Stimulated activated naive CD4-positive, alpha-beta T cell (primary cell): Measurements from ENCODE around the gene KCNH3.

Experiments
- DNase-seq, 6 experiments: peaks; one replicate each; lab custom pipeline; 2025; lab: John Stamatoyannopoulos, UW

Gene KCNH3

GRCh38 chr12:49563951-49564685 is 25.3 kb downstream of the KCNH3 start:
- DNase-seq, result no peak

DNA sequence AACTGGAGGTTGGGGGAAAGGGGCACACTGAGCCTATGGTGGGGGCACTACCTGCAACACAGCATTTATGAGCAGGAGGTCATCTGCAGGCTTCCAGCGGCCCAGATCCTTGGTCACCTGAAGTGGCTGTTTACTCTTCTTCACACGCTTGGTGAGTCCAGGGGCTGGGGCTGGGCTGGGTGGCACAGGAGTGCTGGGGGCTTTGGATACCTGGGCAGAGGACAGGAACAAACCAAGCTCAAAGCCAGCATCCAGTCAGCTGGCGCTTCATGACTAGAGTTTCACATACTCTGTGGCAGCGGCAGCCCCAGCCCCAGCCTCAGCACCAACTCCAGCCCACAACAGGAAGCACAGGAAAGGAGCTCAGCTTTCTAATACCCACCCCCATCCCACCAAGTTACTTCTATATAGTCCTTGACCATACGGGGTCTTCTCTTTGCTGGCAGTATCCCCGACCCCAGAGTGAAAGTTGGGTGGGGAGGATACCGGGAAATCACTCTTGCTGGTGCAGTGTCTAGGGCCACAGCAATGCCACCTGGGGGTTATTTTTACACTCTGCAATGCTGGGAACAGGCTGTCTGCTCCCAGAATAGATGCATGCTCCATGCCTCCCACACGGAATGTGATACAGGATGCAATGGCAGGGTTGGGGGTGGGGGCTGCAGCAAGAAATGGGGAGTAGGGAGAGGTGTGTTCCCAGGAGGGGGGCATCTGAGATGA is 26.0 kb downstream of the KCNH3 start:
- no peak for DNase-seq

GRCh38 chr12:49565406-49566265 is 26.8 kb downstream of the KCNH3 start:
- no peak for DNase-seq

- DNase-seq, result no peak
Measured at GRCh38 chr12:49566361-49566760, 27.5 kb downstream of the KCNH3 start.

- no peak for DNase-seq
Measured at GRCh38 chr12:49567302-49567610, 28.4 kb downstream of the KCNH3 start.

DNA sequence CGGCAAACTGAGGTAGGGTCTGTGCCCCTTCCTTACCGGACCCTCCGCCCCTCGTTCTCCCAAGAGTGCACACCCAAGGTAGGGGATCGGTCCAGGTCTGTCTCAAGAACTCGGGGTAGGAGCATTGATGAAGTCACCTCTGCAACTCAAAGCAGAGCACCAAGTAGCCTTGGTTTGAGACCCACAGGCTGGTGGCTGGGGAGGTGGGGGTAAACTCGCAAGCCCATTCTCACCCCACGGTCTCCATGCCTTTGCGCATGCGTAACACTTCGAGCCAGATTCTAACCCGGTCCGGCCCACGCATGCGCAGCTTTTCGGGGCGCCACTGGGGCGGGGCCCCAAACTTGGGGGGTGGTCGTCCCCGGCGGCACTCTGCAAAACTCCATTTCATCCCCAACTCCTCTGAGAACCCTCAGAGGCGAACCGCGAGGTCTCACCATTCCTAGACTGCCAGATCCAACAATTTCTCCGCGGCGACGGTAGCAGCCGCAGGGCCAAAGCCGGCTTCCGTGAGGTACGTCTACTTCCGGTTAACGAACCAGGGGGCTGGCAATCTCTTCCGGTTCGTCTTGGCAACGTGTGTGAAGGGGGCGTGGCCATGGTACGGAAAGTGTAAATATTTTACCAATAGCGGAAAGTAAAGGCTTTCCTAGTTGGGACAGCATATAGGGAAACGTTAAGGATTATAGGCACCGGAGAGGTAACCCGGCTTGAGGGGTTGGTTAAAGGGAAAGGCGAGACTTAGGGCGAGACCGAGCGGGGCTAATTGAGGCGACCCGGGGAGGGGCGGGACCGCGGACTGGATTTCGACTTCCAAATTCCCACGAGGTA is 29.0 kb downstream of the KCNH3 start, which contains the start of gene MCRS1:
MCRS1 (minus strand) TSS at position 532 of the 831 bp plus-strand sequence. CDS start 1,411 bp downstream, outside the sequence.
- DNase-seq, result peak; percentile 85 to 99 (median 89)

GRCh38 chr12:49568442-49569162 is 29.8 kb downstream of the KCNH3 start:
- peak in 1 of 6 experiments; percentile 17 for DNase-seq

DNA sequence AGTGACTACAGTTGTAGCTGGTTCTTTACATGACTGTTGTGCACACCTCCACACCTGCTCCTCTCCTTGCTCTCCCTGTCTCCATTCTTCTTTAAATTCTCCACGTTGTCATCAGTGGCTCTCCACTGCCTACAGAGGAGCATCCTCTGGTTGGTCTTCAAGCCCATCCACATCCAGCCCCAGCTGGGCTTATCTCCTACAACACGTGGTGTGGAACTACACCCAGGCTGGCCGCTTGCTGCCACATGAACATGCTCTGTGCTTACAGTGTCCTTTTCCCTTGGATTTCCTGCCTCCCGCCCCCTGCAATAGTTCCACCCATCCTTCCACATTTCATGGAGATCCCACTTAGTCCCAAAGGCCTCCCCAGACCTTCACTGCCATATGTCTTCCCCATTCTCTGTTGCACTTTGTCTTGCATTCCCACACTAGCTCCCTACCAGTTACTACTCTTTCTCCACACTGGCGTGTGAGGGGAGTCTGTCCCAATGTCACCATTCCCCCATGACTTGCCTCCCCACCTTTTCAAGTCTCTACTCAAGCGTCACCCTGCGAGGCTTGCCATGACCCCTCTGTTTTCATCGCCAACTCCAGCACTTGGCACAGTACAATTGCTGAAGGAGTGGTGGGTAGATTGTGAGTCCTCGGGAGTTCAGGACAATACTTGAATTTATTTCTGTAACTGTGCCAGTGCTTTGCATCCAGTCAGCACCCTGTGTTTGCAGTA is 38.9 kb downstream of the KCNH3 start:
- DNase-seq, result no peak

- DNase-seq, result no peak
Measured at GRCh38 chr12:49578471-49579112, 39.8 kb downstream of the KCNH3 start.

DNA sequence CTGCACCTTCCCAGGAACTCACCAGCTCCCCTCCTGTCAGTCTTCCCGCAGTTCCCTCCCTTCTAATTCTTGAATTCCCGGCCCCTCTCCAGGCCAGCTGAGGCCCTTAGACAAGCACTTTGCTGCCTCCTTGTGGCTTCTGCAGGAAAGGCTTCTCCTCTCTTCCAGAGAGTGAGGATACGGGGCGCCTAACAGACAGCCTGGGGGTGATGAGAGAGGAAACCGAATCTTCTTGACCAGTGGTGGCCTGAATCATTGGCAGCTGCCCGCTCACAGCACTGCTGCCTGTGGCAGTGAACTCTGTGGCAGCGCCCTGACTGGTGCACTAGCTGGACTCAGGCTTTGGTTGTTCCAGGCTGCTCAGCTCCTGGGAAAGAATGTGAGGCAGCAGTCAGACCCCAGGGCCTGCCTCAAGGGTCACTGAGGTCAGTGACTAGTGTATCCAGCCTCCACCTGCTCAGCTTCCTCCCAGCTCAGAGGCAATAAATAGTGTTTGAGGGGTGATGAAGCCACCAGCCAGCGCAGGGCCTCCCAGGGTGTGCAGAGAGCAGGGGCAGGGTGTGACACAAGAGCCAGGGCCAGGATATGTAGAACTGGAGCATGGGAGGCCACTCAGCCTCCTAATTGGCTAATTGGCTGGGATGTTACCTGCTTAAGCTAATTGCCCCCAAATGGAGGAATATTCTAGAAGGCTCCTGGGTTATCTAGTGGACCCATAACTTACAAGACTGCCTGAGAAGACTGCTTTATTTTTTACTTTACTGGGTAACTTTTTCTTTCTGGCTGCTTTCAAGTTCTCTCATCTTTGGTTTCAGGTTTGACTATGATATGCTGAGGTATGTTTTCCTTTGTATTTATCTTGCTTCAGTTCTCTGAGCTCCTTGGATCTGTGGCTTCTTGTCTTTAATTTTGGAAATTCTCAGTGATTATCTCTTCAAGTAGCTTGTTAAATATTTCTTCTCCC is 42.0 kb downstream of the KCNH3 start:
- DNase-seq, result peak; percentile 11 to 38 (median 32)

DNA sequence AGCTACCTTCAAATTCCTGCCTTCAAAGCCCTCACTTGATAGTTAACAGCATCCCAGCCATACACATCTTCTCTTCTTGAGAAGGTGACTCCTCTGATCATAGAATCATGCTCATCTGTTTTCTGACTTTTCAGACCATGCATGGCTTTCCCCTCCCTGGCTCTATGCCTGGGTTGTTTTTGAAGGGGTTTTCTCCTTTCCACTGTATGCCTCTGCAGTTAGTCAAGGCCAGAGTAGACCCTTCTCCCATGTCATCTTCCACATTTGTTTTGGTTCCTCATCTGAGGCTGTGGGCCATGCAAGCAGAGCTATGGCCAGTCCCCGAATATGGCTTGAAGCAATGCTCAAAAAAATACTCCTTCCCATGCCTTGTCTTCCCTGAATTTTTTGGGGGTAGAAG is 43.4 kb downstream of the KCNH3 start:
- no peak for DNase-seq

- no peak for DNase-seq
Measured at GRCh38 chr12:49582850-49583249, 44.0 kb downstream of the KCNH3 start.

DNA sequence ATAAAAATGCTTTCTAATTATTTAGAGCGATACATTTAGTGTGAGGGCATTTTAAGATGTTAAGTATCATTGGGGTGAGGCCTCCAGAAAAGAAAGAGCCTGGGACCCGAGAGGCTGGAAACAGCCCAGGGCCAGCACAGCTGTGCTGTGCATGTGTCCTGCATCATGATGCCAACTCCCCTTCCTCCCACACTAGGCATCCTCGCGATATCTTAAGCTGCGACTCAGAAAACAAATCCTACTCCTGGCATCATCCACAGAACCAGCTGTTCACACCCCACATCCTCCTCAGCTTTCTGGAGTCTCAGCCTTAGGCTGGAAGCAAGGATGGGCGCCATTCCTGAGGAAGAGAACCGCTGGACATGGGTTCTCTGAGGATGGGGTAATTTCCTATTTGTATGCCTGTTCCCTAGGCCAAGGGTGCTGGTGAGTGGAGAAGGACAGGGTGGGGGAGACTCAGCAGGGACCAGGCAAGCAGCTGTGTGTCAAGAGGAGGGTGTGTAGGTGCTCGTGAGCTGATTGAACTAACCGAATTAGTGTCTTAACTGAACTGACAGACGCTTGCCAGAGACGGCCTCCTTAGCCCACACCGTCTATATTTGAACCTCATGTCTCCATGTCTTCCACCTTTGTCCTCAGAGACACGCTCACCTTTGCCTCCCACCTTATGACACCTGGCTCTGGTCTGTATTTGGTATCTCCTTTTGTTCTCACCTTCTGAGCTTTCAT is 44.7 kb downstream of the KCNH3 start:
- DNase-seq, result no peak

DNA sequence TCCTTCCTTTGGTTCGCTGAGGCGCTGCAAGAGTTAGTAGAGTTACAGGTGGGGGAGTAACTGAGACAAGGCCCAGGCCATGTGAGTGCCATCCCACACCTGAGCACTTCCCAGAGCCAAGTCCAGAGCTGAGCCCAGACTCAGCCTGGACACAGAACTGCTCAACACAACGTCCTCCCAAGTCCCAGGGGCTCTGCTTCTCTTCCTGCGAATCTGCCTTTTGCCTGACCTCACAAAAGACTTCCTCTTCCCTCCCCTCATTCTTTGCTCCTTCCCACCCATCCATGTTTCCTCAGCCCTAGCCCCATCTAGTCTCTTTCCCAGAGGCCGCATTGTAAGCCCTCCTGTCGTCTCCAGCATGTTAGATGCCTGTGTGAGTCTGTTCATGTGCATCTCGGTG is 45.8 kb downstream of the KCNH3 start:
- no peak for DNase-seq

DNA sequence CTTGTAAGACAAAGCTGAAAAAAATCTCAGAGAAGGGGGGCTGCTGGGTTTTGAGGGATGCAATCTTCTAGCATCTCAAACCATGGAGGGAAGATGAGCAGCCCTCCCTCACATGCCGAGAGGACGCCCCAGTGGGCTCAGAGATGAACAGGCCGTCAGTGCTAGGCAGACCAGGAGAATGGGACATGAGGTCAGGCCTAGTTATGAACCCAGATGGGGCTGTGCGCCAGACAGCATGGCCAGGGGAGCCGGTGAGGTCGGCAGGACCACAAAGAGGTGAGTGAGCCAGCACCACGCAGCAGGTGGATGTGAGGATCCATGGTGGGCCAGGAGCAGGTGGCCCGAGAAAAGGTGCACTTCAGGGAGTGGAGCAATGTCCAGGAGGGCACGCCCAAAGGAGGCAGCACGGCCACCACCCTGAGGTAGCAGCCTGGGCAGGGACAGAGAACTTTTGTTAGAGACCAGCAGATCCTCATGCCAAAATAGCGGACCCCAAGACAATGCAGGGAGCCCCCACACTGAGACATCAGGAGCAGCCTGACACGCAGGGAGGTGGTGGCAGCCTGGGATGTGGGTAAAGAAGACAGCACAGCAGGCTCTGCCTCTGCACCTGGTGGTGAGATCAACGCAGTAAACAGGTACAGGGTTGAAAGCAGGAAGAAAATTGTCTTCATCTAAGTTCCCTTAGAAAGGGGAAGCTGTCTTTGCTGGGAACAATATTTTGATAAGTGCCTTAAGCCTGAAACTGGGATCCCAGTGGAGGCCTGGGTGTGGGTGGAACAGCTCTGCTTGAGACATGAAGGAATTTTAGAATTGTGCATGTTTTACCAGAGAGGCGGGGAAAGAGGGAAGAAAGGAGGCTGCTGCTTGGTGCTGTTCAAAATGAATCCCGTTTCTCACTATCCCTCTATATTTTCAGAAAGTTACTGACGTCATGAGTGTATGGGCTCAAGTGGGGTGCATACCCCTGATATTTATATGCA is 46.9 kb downstream of the KCNH3 start:
- no peak for DNase-seq

- DNase-seq, result no peak
Measured at GRCh38 chr12:49587174-49587908, 48.5 kb downstream of the KCNH3 start.
